ENCODE data around the gene DNAJA3.
A peak's percentile ranks its signal among the peaks of the same experiment; 100 is the strongest.

DNAJA3 gene

DNA sequence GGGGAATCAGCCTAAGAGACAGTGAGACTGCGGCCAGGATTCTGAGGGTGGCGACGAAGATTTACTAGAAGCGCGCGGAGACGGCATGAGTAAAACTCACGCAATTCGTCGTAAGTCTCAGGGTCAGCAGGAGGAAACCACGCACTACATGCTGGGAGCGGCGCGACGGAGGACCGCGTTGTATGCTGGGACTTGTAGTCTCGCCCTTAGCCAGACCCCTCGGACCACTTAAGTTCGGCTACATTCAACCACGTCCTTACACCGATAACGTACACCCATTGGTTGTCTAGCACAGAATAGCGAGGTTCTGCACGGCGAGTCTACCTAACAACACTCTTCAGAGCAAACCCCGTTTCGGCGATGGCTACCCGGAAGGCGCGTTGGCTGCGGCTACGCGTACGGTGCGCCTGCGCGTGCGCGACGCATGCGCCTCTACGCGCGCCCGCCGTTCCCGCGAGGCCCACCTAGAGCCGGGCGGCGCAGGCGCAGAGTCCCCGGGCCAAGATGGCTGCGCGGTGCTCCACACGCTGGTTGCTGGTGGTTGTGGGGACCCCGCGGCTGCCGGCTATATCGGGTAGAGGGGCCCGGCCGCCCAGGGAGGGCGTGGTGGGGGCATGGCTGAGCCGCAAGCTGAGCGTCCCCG, at the start of gene DNAJA3:
Gene DNAJA3, plus strand, starts transcription at position 491 of the 643 bp plus-strand sequence. Its CDS starts 14 bp downstream, at position 505.
- peak; percentile 98 for DNase-seq

DNA sequence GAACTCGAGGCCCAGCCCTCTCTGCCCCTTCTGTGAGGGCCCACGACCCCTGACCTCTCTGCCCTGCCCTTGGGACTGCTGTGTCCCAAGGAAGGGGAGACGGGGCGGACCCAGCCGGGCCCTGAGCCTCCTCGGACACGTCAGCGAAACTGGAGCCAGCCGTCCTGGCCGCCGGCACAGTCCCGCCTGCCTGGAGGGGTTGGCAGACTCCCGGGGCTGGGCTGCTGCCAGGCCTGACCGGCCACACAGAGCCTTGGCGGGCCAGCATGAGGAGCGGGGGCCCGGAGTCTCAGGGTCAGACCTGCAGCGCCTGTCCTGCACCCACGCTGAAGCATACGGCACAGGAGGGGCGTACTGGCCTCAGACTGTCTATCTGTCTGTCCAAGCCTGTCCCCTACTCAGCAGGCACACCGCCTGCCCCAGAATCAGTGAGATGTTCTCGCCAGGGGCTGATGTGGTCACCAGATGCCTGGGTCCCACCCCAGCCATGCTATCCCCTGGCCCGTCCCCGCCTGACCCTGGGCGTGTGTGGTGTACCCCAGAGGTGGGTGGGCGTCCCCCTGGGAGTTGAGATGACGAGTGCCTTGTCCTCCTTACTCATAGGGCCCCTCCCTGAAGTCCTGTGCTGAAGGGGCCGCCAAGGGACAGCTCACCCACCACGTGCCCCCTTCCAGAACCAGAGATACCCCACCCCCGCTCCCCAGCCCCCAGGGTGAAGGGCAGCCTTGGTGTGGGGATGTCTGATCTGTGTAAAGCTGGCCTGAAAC, 49.4 kb upstream of the DNAJA3 start:
- DNase-seq: no peak

DNA sequence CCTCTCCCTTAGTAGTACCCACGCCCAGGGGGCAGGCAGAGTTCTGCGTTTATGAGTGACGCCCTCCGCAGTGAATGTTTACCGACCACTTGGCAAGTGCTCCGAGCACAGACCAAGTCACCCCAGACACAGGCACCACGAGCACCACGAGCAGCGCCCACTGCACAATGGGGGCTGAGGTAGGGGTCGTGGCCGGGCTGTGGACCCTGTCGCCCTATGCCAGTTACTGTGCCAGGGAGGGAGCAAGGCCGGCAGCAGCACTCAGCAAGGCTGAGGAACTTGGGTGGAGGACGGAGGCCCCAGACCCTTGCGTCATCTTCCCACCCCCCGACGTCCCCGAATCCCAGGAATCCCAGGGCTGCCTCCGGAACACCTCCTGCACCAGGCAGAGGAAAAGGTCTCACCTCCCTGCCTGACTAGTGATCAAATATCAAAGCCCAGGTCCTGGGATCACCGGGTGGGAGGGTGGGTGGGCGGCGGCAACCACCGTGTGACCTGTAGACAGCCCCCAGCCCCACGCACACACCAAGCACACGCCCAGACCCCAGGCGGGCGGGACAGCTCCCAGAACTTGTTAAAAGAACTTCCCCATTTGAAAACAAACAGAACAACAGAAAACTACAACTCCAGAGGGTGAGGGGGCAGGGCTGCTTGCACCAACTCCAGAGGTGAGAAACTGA, 48.6 kb upstream of the DNAJA3 start:
- DNase-seq: no peak

DNA sequence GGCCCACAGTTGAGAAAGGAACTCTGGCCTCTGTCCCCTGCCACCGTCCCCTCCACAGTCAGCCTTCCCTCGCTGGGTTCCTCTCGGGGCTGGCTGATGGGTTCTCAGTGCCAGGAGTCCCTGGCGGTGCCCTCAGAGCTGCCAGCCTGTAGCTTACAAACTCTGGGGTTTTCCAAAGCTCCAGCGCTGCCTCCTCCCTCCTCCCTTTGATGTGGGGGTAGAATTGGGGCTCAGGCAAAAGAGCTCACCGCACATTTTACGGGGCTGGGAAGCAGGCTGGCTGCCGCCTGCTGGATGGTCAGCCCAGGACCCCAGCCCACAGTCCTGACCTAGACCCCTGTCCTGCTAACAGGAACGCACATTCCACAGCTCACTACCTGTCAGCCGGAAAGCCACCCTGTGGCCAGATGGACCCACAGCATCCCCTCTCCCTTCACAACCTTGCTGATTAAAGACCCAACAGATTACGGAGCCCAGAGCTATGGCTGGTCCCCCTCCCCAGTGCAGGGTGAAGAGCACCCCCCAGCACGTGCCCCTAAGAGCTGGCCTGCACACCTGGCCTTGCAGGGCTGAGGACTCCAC, 48.0 kb upstream of the DNAJA3 start:
- no peak for DNase-seq

DNA sequence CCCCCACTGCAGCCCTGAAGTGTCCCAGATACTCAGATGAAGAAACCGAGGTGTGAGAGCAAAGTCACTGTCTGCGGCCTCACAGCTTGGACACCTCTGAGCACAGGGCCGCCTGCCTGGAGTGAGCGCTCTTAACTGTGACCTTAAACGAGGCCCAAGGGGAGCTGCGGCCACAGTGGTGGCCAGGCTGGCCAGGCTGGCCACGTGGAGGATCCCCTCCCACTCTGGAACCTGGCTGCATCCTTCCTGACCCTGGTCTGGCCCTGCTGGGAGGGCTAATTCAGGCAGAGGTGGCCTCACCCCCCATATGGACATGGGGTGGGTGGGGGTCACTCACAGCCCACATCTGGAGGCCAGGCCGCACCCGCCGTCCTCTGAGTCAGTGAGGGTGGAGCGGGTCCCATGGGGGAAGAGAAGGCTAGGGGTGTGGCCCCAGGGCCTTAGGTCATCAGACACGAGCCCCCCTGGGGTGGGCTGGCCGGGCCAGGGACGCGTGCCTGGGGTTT, 47.5 kb upstream of the DNAJA3 start:
- no peak for DNase-seq

DNA sequence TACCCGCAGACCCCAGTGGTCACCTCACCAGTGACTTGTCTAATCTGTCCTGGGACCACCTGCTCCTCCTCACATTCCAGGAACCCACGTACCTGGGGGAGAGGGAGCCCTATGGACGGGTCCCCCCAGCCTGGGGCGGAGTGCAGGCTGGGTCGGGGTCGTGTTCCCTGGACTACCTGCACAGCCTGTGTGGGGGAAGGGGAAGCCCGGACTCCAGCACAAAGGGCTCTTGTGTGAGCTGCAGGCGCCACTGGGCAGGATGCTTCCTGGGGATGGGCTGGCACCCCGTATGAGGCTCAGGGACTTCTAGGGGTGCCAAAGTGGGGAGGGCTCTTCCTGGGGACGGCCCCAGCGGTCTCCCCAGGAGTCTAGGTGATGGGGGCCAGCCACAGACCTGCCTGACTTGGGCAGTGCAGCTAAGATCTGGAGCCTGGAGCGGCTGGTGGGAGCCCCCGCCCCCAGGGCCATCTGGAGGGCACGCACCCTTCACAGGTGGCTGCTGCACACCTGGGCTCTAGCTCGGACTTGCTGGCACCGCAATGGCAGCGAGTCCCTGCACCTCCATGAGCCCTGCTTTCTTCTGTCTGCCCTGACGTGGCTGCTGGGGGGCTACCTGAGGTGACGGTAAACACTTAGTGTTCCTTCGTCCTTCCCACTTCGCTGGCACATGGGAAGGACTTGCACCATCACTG, 46.5 kb upstream of the DNAJA3 start:
- no peak for DNase-seq

DNA sequence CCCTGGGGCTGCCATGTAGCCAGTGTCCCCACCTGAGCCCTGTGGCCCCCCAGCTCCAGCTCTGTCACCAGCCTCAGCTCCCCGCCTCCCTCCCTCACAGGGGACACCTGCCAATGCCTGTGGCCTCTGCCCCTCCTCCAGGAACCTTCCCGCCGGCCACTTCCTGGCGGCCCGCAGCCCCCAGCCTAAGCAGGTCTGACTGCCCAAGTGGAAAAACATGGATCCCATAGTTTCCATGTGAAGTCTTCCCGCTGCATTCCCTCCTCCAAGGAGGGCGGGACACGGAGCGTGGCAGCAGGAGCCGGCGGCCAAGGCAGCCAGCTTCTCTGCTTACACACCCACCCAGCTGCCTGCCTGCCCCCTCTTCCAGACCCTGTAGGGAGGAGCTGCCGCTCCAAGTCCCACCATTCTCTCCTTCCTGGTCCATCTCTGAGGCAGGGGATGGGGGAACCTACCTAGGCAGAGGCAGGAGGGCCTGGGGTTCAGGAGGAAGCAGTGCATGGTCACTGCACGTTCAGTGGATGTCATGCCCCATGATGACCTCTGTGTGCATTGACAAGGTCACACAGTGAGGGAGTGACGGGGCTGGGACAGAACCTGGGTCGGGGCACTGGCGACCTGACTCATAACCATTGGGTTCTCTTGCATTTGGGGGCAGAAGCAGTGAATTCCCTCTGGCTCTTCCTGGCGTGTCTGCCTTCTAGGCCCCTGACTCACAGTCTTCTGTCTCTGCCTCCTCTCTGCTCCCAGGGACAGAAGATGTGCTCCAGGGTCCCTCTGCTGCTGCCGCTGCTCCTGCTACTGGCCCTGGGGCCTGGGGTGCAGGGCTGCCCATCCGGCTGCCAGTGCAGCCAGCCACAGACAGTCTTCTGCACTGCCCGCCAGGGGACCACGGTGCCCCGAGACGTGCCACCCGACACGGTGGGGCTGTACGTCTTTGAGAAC, 45.3 kb upstream of the DNAJA3 start:
- no peak for DNase-seq

DNA sequence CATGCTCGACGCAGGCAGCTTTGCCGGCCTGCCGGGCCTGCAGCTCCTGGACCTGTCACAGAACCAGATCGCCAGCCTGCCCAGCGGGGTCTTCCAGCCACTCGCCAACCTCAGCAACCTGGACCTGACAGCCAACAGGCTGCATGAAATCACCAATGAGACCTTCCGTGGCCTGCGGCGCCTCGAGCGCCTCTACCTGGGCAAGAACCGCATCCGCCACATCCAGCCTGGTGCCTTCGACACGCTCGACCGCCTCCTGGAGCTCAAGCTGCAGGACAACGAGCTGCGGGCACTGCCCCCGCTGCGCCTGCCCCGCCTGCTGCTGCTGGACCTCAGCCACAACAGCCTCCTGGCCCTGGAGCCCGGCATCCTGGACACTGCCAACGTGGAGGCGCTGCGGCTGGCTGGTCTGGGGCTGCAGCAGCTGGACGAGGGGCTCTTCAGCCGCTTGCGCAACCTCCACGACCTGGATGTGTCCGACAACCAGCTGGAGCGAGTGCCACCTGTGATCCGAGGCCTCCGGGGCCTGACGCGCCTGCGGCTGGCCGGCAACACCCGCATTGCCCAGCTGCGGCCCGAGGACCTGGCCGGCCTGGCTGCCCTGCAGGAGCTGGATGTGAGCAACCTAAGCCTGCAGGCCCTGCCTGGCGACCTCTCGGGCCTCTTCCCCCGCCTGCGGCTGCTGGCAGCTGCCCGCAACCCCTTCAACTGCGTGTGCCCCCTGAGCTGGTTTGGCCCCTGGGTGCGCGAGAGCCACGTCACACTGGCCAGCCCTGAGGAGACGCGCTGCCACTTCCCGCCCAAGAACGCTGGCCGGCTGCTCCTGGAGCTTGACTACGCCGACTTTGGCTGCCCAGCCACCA, 44.4 kb upstream of the DNAJA3 start:
- DNase-seq: no peak

DNA sequence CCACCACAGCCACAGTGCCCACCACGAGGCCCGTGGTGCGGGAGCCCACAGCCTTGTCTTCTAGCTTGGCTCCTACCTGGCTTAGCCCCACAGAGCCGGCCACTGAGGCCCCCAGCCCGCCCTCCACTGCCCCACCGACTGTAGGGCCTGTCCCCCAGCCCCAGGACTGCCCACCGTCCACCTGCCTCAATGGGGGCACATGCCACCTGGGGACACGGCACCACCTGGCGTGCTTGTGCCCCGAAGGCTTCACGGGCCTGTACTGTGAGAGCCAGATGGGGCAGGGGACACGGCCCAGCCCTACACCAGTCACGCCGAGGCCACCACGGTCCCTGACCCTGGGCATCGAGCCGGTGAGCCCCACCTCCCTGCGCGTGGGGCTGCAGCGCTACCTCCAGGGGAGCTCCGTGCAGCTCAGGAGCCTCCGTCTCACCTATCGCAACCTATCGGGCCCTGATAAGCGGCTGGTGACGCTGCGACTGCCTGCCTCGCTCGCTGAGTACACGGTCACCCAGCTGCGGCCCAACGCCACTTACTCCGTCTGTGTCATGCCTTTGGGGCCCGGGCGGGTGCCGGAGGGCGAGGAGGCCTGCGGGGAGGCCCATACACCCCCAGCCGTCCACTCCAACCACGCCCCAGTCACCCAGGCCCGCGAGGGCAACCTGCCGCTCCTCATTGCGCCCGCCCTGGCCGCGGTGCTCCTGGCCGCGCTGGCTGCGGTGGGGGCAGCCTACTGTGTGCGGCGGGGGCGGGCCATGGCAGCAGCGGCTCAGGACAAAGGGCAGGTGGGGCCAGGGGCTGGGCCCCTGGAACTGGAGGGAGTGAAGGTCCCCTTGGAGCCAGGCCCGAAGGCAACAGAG, 43.5 kb upstream of the DNAJA3 start:
- DNase-seq: no peak

DNA sequence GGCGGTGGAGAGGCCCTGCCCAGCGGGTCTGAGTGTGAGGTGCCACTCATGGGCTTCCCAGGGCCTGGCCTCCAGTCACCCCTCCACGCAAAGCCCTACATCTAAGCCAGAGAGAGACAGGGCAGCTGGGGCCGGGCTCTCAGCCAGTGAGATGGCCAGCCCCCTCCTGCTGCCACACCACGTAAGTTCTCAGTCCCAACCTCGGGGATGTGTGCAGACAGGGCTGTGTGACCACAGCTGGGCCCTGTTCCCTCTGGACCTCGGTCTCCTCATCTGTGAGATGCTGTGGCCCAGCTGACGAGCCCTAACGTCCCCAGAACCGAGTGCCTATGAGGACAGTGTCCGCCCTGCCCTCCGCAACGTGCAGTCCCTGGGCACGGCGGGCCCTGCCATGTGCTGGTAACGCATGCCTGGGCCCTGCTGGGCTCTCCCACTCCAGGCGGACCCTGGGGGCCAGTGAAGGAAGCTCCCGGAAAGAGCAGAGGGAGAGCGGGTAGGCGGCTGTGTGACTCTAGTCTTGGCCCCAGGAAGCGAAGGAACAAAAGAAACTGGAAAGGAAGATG, 42.8 kb upstream of the DNAJA3 start:
- no peak for DNase-seq

DNA sequence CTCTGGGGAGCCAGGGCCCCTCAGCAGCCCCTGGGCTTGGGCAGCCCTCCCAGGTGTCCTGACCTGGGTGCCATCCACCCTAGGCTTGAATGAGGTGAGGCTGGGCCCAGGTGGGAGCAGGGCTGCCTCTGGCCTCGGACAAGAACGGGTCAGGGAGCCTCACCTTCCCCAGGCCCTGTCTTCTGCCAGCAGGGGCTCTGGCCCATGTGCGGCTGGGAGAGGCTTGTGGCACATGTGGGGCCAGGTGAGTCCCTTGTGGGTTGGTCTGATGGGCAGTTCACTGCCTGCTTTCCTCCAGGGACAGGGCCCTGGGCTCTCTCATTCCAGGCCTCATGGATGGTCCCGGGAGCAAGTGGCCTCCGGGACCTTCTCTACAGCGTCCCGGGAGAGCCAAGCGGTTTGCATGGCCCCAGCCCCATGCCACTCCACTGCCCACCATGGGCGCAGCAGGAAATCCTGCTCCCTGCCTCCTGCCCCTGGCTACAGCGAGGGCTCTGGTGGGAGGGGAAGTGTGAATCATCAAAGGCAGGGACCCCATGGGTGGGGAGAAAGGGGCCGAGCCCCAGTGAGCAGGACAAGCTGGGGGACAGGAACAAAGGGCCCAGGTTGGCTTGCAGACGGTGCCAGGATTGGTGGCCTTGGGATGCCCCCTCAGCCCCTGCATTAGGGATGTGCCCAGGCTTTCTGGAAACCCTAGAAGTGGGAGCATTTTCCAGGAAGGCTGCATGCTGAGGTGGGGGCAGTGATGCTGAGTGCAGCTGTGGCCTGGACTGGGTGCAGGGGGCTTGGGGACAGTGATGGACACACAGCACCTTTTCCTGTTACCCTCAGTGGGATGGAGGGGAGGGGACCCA, 41.9 kb upstream of the DNAJA3 start:
- no peak for DNase-seq

DNA sequence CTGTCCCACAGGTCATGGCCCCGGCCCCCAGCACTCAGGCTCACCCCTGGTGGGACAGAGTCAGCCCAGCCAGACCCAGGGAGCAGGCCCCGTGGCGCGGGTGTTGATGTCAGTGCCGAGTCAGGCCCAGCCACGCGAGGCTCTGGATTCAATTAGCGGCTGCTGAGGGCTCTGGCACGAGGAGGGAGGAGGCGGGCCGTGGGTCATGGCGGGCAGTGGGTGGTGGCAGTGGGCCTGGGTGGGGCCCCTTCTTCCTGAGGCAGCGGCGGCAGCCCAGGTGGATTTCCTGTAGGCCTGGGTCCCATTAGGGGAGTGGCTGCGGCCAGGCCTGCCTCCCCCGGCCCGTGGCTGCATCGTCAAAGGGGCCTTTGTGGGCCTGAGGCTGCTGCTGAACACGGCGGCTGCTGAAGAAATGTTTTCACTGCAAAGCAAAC, 41.1 kb upstream of the DNAJA3 start:
- DNase-seq: no peak

DNA sequence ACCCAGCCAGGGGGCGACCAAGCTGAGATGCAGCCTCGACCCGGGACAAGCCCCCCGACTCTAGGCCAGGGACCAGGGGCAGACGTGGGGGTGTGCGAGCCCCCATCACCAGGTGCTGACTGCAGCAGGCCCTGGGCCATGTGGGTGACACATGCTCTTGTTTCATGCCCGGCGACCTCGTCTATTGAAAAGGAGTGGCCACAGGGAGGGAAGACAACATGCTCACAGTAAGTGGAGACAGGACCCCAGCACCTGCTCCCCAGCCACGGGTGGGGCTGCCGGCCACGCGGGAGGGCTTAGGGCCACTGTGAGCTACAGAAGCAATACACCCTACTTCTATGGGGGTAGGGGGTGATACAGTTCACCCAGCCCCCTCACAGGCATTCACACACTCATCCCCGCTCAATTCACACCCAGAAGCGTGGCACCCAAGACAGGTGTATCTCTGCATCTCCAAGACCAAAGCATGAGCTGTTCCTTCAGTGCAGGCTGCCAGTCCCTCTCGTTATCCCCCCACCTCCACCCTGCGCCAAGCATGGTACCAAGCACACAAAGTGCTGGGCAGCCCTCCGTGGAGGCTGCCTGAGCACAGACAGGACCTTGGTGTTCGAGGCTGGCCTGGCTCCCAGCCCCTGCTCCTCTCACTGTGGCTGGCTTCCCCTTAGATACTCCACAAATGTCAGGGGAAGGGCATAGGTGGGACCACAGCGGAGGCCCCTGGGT, 40.4 kb upstream of the DNAJA3 start:
- DNase-seq: no peak

DNA sequence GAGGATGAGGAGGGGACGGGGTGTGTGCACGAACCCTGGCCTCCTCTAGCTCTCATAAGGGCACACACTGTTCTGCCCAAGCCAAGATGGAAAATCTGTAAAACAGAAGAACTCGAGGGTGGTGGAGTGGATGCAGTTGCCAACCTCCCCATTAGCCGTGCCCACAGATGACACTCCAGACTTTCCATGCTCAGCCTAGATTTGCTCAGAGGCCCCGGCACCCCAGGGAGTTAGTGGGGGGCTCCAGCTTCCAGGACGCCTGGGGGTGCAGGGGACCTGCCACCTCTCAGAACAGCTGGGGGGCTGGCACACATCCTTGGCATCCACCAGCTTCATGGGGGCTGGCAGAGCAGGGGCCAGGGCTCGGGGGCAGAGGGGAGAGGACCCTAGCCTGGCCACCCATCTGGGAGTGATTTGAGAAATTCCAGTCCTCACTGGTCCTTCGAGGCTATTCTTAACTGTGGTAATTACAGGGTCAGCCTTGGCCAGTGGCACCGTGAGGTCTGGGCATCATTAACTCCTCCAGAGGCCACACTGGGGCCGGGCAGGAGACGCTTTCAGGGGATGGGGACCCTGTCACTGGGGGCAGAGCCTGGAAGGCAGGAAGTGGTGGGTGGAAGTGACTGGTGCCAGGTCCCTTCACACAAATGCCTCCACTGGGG, 39.7 kb upstream of the DNAJA3 start:
- DNase-seq: no peak

DNA sequence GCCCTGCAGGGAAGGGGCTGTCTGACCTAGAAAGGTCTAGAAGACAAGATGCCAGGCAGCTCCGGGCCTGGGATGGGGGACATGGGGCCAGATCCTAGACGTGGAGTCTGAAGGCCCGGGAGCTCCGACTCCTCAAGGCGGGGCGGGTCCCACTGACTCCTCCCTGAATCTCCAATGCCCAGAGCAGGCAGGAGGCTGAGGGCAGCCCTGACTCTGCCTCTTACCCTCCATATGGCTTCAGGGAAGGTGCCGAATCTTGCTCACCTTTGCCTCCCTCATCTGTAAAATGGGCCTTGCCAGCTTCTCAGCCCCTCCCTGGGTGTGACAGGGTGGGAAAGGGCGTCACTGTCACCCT, 39.2 kb upstream of the DNAJA3 start:
- DNase-seq: no peak

DNA sequence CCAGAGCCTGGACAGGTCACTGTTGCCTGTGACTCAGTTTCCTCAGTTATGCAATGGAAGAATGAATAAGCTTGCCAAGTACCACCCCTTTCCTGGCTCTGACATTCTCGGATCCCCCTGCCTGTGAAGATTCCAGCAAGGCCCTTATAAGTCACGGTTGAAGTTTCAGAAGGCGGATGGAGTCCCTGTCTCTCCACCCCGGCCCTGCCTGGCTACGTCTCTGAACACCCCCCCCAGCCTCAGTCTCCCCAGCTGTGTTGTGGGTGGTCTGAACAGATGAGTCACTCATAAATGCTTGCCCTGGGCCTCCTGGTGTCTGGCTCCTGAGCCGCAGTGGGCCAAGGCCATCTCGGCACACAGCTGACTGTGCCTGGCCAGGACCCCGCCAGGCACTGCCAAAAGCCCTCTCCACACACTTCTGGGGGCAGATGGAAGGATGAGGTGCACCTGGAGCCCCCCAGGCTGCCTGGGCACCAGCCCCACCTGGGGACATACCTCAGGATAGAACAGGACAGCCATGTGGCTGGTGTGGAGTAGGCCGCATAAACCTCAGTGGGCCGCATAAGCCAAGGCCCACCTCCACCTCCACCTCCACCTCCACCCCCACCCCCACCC, 38.6 kb upstream of the DNAJA3 start:
- no peak for DNase-seq

DNA sequence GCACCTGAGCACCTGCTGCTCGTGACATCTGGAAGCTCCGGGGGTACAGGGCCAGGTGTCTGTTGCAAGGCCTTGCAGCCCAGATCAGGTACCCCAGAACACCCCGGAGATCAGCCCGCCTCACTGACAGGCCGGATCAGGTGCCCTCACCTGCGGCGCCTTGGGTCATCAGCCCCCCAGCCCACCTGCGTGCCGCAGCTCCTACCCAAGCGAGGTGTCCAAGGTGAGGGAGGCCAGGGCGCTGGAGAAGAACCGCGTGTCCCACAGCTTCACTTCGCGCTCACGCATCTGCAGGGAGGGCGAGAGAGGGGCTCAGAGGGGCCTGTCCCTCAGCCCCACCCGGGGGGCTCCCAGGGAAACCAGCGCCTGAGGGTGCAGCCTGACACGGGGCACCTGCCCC, 37.9 kb upstream of the DNAJA3 start:
- no peak for DNase-seq

Measured in RPMI8226 (cell line).